ENCODE results near the gene KCNJ14. TPM values are rescaled to one million over a fixed set of nuclear protein-coding genes. Genes with fewer than 3 reads are reported as not detected.
"Not testable (repeated sequence)": the region's sequence is repeated elsewhere in the genome, so short reads cannot be mapped to it uniquely, and the experiment has no call there.

The KCNJ14 gene
- total RNA-seq, 4 donors from 2014 or later = 0.88 to 2.0 (median 1.8) TPM

- TF ChIP-seq CTCF (IDR thresholded peaks at IDR 0.05) (no peak), POLR2A (IDR thresholded peaks at IDR 0.05) (no peak)
- H3K4me1 ChIP-seq = peaks cover 5 to 41% (median 8%) of the 10 kb centered on the region in 4 donors
- DNase-seq = no peak
These were observed 32.2 kb downstream of the KCNJ14 start for GRCh38 chr19:48487544-48487943.

GRCh38 chr19:48487948-48488347 is 32.6 kb downstream of the KCNJ14 start:
- H3K27ac ChIP-seq = peak overlapping the region in 2 of 4 donors; percentile 68 to 79
- H3K4me1 ChIP-seq = peaks cover 5 to 41% (median 10%) of the 10 kb centered on the region in 4 donors
- no peaks in the 10 kb centered on the region for H3K36me3 ChIP-seq
- H3K4me3 ChIP-seq = no peak overlapping the region
- peak in 2 of 3 donors; percentile 85 to 91 for DNase-seq
- no peak for TF ChIP-seq CTCF (IDR thresholded peaks at IDR 0.05)
- no peak for TF ChIP-seq POLR2A (IDR thresholded peaks at IDR 0.05)
- H3K27me3 ChIP-seq = no peaks in the 10 kb centered on the region
- peaks cover 0 to 2% (median 0%) of the 10 kb centered on the region in 4 donors for H3K9me3 ChIP-seq

More at GRCh38 chr19:48487544-48487943, 32.2 kb downstream of the KCNJ14 start:
- Histone ChIP-seq H3K27ac (peak overlapping the region in 2 of 4 donors; percentile 68 to 79), H3K4me3 (no peak overlapping the region), H3K27me3 (no peaks in the 10 kb centered on the region), H3K36me3 (no peaks in the 10 kb centered on the region), H3K9me3 (no peaks in the 10 kb centered on the region)

- not testable (repeated sequence) for H3K36me3 ChIP-seq, H3K4me3 ChIP-seq, H3K27me3 ChIP-seq, H3K9me3 ChIP-seq, DNase-seq
- H3K4me1 ChIP-seq = peaks cover 5 to 41% (median 12%) of the 10 kb centered on the region in 4 donors
- peak overlapping the region in 2 of 4 donors; percentile 68 to 79 for H3K27ac ChIP-seq
These were observed 33.1 kb downstream of the KCNJ14 start for GRCh38 chr19:48488478-48488877.

GRCh38 chr19:48489608-48490216 is 34.3 kb downstream of the KCNJ14 start:
- peaks cover 7 to 49% (median 13%) of the 10 kb centered on the region in 4 donors for H3K4me1 ChIP-seq
- DNase-seq = peak; percentile 73 to 91 (median 89)
- H3K27ac ChIP-seq = no peak overlapping the region
- peaks cover 0 to 7% (median 0%) of the 10 kb centered on the region in 4 donors for H3K9me3 ChIP-seq
- no peak overlapping the region for H3K4me3 ChIP-seq
- H3K36me3 ChIP-seq = no peaks in the 10 kb centered on the region
- TF ChIP-seq POLR2A (IDR thresholded peaks at IDR 0.05) = no peak
- peak; percentile 83 to 97 (median 92) for TF ChIP-seq CTCF (IDR thresholded peaks at IDR 0.05)
- H3K27me3 ChIP-seq = no peaks in the 10 kb centered on the region

GRCh38 chr19:48490981-48491792 is 35.8 kb downstream of the KCNJ14 start:
- peak overlapping the region in 1 of 4 donors; percentile 38 for H3K27ac ChIP-seq
- peaks cover 7 to 62% (median 13%) of the 10 kb centered on the region in 4 donors for H3K4me1 ChIP-seq
- TF ChIP-seq POLR2A (IDR thresholded peaks at IDR 0.05) (no peak), CTCF (IDR thresholded peaks at IDR 0.05) (no peak)
- no peaks in the 10 kb centered on the region for H3K27me3 ChIP-seq
- DNase-seq = peak; percentile 56 to 79 (median 76)
- H3K9me3 ChIP-seq = peaks cover 0 to 7% (median 0%) of the 10 kb centered on the region in 4 donors
- peak overlapping the region in 3 of 4 donors; percentile 17 to 32 (median 30) for H3K4me3 ChIP-seq
- no peaks in the 10 kb centered on the region for H3K36me3 ChIP-seq

- Histone ChIP-seq H3K4me1 (peaks cover 7 to 62% (median 13%) of the 10 kb centered on the region in 4 donors), H3K27ac (no peak overlapping the region), H3K36me3 (no peaks in the 10 kb centered on the region), H3K4me3 (peak overlapping the region in 2 of 4 donors; percentile 30 to 32), H3K27me3 (no peaks in the 10 kb centered on the region), H3K9me3 (peaks cover 0 to 7% (median 0%) of the 10 kb centered on the region in 4 donors)
- TF ChIP-seq POLR2A (IDR thresholded peaks at IDR 0.05) (no peak), CTCF (IDR thresholded peaks at IDR 0.05) (no peak)
- no peak for DNase-seq
These were observed 36.4 kb downstream of the KCNJ14 start for GRCh38 chr19:48491793-48492123.

Data from Peyer's patch (tissue), 4 donors.